Adrenal gland (tissue), 5 donors: Measurements from ENCODE around the gene CHAC1.
"Not testable (repeated sequence)": the region's sequence is repeated elsewhere in the genome, so short reads cannot be mapped to it uniquely, and the experiment has no call there.

Experiments
- CTCF ChIP-seq, 6 experiments: fragments of 450-650 bp in 4 of 6; fragments of 200-600 bp in 2 of 6; sonication (generic) in 1 of 6; IDR thresholded peaks; 1 replicate in 5 of 6; 2 replicates in 1 of 6; pipeline versions ENCODE4 v1.5.1 to v1.8.0; 2016 to 2021; ENCODE audit warnings: antibody characterized with exemption in 6 of 6, mild to moderate bottlenecking in 2 of 6, moderate library complexity in 1 of 6
- POLR2A ChIP-seq, 2 donors: fragments of 450-650 bp; IDR thresholded peaks; one replicate each; pipeline ENCODE4 v1.6.1; 2017; ENCODE audit warnings: antibody characterized with exemption in 2 of 2, mild to moderate bottlenecking in 2 of 2, moderate library complexity in 1 of 2
- donor health status: DM: no; HTN: no; CAD: no.

- TF ChIP-seq CTCF, POLR2A (IDR thresholded peaks at IDR 0.05): not testable (repeated sequence)
Observed at GRCh38 chr15:40954158-40954848, 1.0 kb downstream of the CHAC1 start.
